PC-3 (cell line): Measurements from ENCODE around the gene KIF20A. TPM values are rescaled to one million over a fixed set of nuclear protein-coding genes. Genes with fewer than 3 reads are reported as not detected.

Experiments
- ATAC-seq: fragments of 200-7000 bp; cut with Tn5 transposase; 2 replicates; pipeline ENCODE4 v1.9.1; 2020; ENCODE audit warnings: mild to moderate bottlenecking, moderate library complexity
- BruUV-seq: library from RNA; stranded (reverse); fragments of 400-500 nt; replicated peaks from 2 replicates; lab custom pipeline; 2021; lab: Mats Ljungman, UMichigan
- CTCF ChIA-PET: fragments of 300-600 bp; sonication (Branson Sonifier 250); formaldehyde crosslinking; loops from one replicate; lab custom pipeline; 2022; ENCODE audit warnings: antibody characterized with exemption; lab: Charles Lee
- POLR2A ChIA-PET: fragments of 300-600 bp; sonication (Branson Sonifier 250); formaldehyde crosslinking; loops from one replicate; lab custom pipeline; 2022; ENCODE audit warnings: antibody characterized with exemption; ENCODE audit not compliant: unreplicated experiment; lab: Charles Lee
- DNase-seq: peaks from one replicate; pipeline ENCODE4 v3.0.0-alpha.2; 2015
- H2AFZ ChIP-seq: fragments of 300-600 bp; sonication (generic); 2 replicates; pipeline ENCODE4 v1.6.0; 2016; ENCODE audit warnings: antibody characterized with exemption, low read length
- H3F3A ChIP-seq: fragments of 300-600 bp; sonication (generic); one replicate; pipeline ENCODE4 v1.6.0; 2017; ENCODE audit warnings: antibody characterized with exemption, low read length, control low read depth, mild to moderate bottlenecking; ENCODE audit not compliant: unreplicated experiment
- H3K27ac ChIP-seq: fragments of 300-600 bp; sonication (generic); 2 replicates; pipeline ENCODE4 v1.5.1; 2016; ENCODE audit warnings: mild to moderate bottlenecking, low read length
- H3K27me3 ChIP-seq: fragments of 300-600 bp; sonication (generic); 2 replicates; pipeline ENCODE4 v1.6.1; 2016; ENCODE audit warnings: low read length, mixed read lengths
- H3K36me3 ChIP-seq: fragments of 300-600 bp; sonication (generic); 2 replicates; pipeline ENCODE4 v1.6.1; 2016; ENCODE audit warnings: low read depth, mixed run types, low read length, mixed read lengths
- H3K4me1 ChIP-seq: fragments of 300-600 bp; sonication (generic); 2 replicates; pipeline ENCODE4 v1.5.1; 2016; ENCODE audit warnings: low read length; ENCODE audit not compliant: insufficient read depth
- H3K4me2 ChIP-seq: fragments of 300-600 bp; sonication (generic); 2 replicates; pipeline ENCODE4 v1.6.0; 2016; ENCODE audit warnings: low read length
- H3K4me3 ChIP-seq: fragments of 300-600 bp; sonication (generic); 2 replicates; pipeline ENCODE4 v1.5.1; 2016; ENCODE audit warnings: mild to moderate bottlenecking, low read length, mixed read lengths
- H3K79me2 ChIP-seq: fragments of 300-600 bp; sonication (generic); 2 replicates; pipeline ENCODE4 v1.6.1; 2017; ENCODE audit warnings: low read length, mixed read lengths
- H3K9ac ChIP-seq: fragments of 300-600 bp; sonication (generic); 2 replicates; pipeline ENCODE4 v1.6.0; 2016; ENCODE audit warnings: mild to moderate bottlenecking, low read length
- H3K9me2 ChIP-seq: fragments of 300-600 bp; sonication (generic); replicated peaks from 2 replicates; pipeline ENCODE4 v1.6.1; 2016; ENCODE audit warnings: mixed run types, low read length, mixed read lengths
- H3K9me3 ChIP-seq: fragments of 300-600 bp; sonication (generic); 2 replicates; pipeline ENCODE4 v1.6.1; 2016; ENCODE audit warnings: low read length, mixed read lengths
- H4K20me1 ChIP-seq: fragments of 300-600 bp; sonication (generic); 2 replicates; pipeline ENCODE4 v1.6.1; 2016; ENCODE audit warnings: low read length, mixed read lengths
- EZH2 ChIP-seq: fragments of 300-600 bp; sonication (generic); IDR thresholded peaks from one replicate; pipeline ENCODE4 v1.6.1; 2017; ENCODE audit warnings: antibody characterized with exemption, mild to moderate bottlenecking, low read length; ENCODE audit not compliant: unreplicated experiment
- EZH2phosphoT487 ChIP-seq: fragments of 300-600 bp; sonication (generic); IDR thresholded peaks from 2 replicates; pipeline ENCODE4 v1.6.1; 2018; ENCODE audit warnings: mild to moderate bottlenecking, antibody characterized with exemption, low read length, borderline replicate concordance
- intact Hi-C: fragments of 100-400 bp; cut with micrococcal nuclease; formaldehyde crosslinking; loops from 2 replicates; pipeline ENCODE4 v1.9.0; 2023
- total RNA-seq: library from RNA; depleted of rRNA; stranded (reverse); fragments of >200 nt; gene quantifications from 2 replicates; pipeline ENCODE4 v1.2.3, GENCODE V29; 2014
- TF ChIP-seq, protein P1 (sequence below): fragments of 300-600 bp; sonication (generic); conservative IDR thresholded peaks from 2 replicates; pipeline ENCODE4 v1.5.1; 2017; ENCODE audit warnings: antibody characterized with exemption, low read depth, mild to moderate bottlenecking, low read length

Gene KIF20A
- total RNA-seq, 1 experiment from 2014 or later, result 55.5 TPM

DNA sequence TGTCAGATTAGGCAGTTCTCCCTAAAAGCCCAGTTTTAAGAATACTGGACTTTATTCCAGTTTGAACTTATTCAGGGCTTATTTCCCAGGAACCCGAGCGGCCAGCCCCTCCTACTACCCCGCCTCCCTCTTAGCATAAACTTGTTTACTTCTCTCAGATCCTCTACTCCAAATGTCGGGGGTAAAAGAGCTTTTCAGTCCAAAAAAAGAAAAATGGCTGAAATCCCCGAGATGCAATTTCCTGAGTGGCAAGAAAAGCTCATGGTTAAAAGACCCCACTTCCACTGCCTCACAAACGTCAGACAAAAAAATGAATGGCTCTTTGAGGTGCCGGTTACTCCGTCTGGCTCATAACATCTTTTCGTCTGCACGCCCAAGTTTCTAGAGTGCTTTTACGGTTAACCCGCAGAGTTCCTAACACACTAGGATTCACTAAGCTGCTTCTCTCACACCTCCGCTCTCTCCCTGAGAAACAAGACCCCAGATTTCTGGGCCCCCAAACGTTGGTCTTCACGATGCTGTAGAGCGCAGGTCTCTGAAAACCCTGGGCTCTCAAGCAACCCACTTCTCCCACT, 884 bp upstream of the KIF20A start:
- no peaks in the 10 kb centered on the region for H3K27me3 ChIP-seq

GRCh38 chr5:138179277-138179857, 455 bp downstream of the KIF20A start:
- ATAC-seq, result no peak; the same call in 1 of the 2 replicates

More for the DNA sequence above, 884 bp upstream of the KIF20A start:
- ChIA-PET POLR2A (interaction anchor here (0.7 kb wide), 2 partner anchors 8 to 164 kb away, joined by 3 to 11 read pairs; no protein-coding TSS in a partner anchor), CTCF (no interaction called here)
- peak; percentile 19 for DNase-seq
- H3K79me2 ChIP-seq, result peaks cover 57% of the 10 kb centered on the region
- H4K20me1 ChIP-seq, result peaks cover 5% of the 10 kb centered on the region; the same call in 1 of the 2 replicates
- intact Hi-C loops, result no loop called here
- peak; percentile 25; the same call in 1 of the 2 replicates for ATAC-seq
- no peaks in the 10 kb centered on the region for H3K9me3 ChIP-seq
- H3K9me2 ChIP-seq, result no peaks in the 10 kb centered on the region
- H3K4me2 ChIP-seq, result peak overlapping the region; percentile 95
- peak overlapping the region; percentile 95 for H3K9ac ChIP-seq
- peaks cover 15% of the 10 kb centered on the region for H3K4me1 ChIP-seq
- peak overlapping the region; percentile 90 for H3K27ac ChIP-seq
- H3K4me3 ChIP-seq, result peak overlapping the region; percentile 95
- peaks cover 21% of the 10 kb centered on the region; the same call in 1 of the 2 replicates for H3K36me3 ChIP-seq
- BruUV-seq, result TSS peak; percentile 82
- H3F3A ChIP-seq, result no peaks in the 10 kb centered on the region
- H2AFZ ChIP-seq, result peak overlapping the region; percentile 96
- TF ChIP-seq, protein P1, sequence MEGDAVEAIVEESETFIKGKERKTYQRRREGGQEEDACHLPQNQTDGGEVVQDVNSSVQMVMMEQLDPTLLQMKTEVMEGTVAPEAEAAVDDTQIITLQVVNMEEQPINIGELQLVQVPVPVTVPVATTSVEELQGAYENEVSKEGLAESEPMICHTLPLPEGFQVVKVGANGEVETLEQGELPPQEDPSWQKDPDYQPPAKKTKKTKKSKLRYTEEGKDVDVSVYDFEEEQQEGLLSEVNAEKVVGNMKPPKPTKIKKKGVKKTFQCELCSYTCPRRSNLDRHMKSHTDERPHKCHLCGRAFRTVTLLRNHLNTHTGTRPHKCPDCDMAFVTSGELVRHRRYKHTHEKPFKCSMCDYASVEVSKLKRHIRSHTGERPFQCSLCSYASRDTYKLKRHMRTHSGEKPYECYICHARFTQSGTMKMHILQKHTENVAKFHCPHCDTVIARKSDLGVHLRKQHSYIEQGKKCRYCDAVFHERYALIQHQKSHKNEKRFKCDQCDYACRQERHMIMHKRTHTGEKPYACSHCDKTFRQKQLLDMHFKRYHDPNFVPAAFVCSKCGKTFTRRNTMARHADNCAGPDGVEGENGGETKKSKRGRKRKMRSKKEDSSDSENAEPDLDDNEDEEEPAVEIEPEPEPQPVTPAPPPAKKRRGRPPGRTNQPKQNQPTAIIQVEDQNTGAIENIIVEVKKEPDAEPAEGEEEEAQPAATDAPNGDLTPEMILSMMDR, result no peak
- TF ChIP-seq EZH2phosphoT487 (no peak), EZH2 (no peak)

More at GRCh38 chr5:138179277-138179857, 455 bp downstream of the KIF20A start:
- Histone ChIP-seq H2AFZ (peak overlapping the region; percentile 76), H3F3A (no peaks in the 10 kb centered on the region), H3K9me3 (no peaks in the 10 kb centered on the region), H3K4me3 (peak overlapping the region; percentile 95), H3K79me2 (peaks cover 57% of the 10 kb centered on the region), H3K9me2 (no peaks in the 10 kb centered on the region), H3K27me3 (no peaks in the 10 kb centered on the region), H3K27ac (0 out of 2 replicates have a peak overlapping the region, but pooled peaks have one; percentile 21), H4K20me1 (peaks cover 5% of the 10 kb centered on the region; the same call in 1 of the 2 replicates), H3K36me3 (peaks cover 35% of the 10 kb centered on the region), H3K9ac (peak overlapping the region; percentile 79), H3K4me1 (peaks cover 15% of the 10 kb centered on the region), H3K4me2 (peak overlapping the region; percentile 95)
- intact Hi-C loops, result no loop called here
- TSS peak; percentile 68 for BruUV-seq
- ChIA-PET CTCF (no interaction called here), POLR2A (interaction anchor here (0.6 kb wide), 1 partner anchor 35 kb away, joined by 9 read pairs; no protein-coding TSS in a partner anchor)
- TF ChIP-seq EZH2, result no peak
- TF ChIP-seq, protein P1, result no peak
- no peak for TF ChIP-seq EZH2phosphoT487
- no peak for DNase-seq
